Measurements from ENCODE around the gene TMCC2. TPM values are rescaled to one million over a fixed set of nuclear protein-coding genes. Genes with fewer than 3 reads are reported as not detected.

TMCC2 gene
- total and polyA plus RNA-seq, 2 donors from 2014 or later, result 1.3 to 3.5 TPM

DNA sequence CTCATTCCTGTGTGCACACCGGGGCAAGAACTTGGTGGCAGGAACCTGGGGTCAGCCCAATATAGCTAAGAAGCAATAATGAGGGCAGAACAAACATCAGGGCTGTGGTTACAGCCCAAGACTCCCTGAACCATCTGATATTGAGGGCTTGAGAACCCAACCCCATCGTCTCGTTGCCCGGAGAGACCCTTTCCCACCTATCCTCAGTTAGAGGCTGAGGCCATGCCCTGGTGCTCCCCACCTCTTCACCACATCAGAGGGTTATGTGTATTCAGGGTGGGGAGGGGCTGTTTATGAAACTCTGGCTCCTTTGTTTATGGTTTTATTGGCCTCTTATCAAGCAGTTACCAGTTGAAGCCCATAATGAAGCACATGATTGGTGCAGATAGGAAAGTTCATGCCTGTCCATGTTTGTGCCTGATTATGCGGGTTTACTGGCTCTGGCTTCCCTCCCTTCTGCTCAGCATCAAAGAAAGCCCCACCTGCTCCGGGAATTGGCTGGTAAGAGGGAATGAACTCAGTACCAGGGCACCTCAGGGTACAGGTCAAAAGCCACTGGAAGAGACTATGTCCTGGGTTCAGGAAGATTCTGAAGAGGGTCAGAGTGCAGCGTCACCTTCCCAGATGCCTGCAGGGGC, 79.3 kb downstream of the TMCC2 start:
- H3K9me3 ChIP-seq (ENCODE audit: control insufficient read depth in 2 of 3, insufficient read depth in 1 of 3, low read length in 3 of 3), result no peaks in the 10 kb centered on the region
- FAIRE-seq (no peak), DNase-seq (no peak)
- H3K9ac ChIP-seq (ENCODE audit: low read length in 3 of 3), result no peak overlapping the region
- no peak for TF ChIP-seq CTCF (IDR thresholded peaks at IDR 0.05; ENCODE audit: borderline replicate concordance, extremely low read depth, insufficient read depth)
- H3K4me1 ChIP-seq (ENCODE audit: control insufficient read depth in 2 of 3, insufficient read depth in 2 of 3, low read depth in 1 of 3, low read length in 3 of 3), result peaks cover 0 to 23% (median 21%) of the 10 kb centered on the region in 3 donors
- H3K27ac ChIP-seq (ENCODE audit: low read depth in 2 of 2, low read length in 2 of 2), result peak overlapping the region; percentile 18 to 24
- no peak overlapping the region for H3K4me3 ChIP-seq (ENCODE audit: low read length in 3 of 3)
- intact Hi-C loops (cut with DNase I), result no loop called here
- H3K36me3 ChIP-seq (ENCODE audit: control insufficient read depth in 2 of 3, insufficient read depth in 3 of 3, low read length in 3 of 3), result peaks cover 2 to 86% (median 66%) of the 10 kb centered on the region in 3 donors
- H3K27me3 ChIP-seq (ENCODE audit: control insufficient read depth, insufficient read depth, low read length), result no peaks in the 10 kb centered on the region

DNA sequence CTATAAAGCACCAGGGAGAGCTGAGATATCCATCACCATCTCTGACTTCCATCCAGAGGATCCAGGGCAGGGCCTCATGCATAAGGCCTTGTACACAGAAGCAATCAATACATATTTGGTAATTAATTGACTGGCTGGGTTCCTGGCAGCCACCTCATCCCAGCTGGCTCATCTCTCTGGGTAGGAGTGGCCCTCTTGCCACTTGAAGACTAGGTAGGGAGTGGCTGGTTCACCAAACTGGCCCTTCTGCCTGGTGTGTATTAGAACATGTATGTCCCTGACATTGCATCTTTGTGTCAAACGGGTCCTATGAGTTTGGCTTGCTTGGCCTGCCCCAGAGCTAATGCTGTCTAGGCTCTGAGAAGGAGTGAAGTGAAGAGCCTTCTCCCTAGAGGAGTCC, 82.0 kb downstream of the TMCC2 start:
- Histone ChIP-seq H3K27ac (ENCODE audit: low read depth in 2 of 2, low read length in 2 of 2) (peak overlapping the region in 1 of 2 donors; percentile 13), H3K27me3 (ENCODE audit: control insufficient read depth, insufficient read depth, low read length) (no peaks in the 10 kb centered on the region), H3K4me3 (ENCODE audit: low read length in 3 of 3) (no peak overlapping the region), H3K9ac (ENCODE audit: low read length in 3 of 3) (no peak overlapping the region), H3K4me1 (ENCODE audit: control insufficient read depth in 2 of 3, insufficient read depth in 2 of 3, low read depth in 1 of 3, low read length in 3 of 3) (peaks cover 0 to 29% (median 16%) of the 10 kb centered on the region in 3 donors), H3K36me3 (ENCODE audit: control insufficient read depth in 2 of 3, insufficient read depth in 3 of 3, low read length in 3 of 3) (peaks cover 2 to 72% (median 57%) of the 10 kb centered on the region in 3 donors), H3K9me3 (ENCODE audit: control insufficient read depth in 2 of 3, insufficient read depth in 1 of 3, low read length in 3 of 3) (no peaks in the 10 kb centered on the region)
- TF ChIP-seq CTCF (IDR thresholded peaks at IDR 0.05; ENCODE audit: borderline replicate concordance, extremely low read depth, insufficient read depth), result no peak
- intact Hi-C loops (cut with DNase I), result no loop called here
- FAIRE-seq, result no peak
- no peak for DNase-seq

GRCh38 chr1:205310976-205311704, 83.4 kb downstream of the TMCC2 start:
- H3K27ac ChIP-seq (ENCODE audit: low read depth in 2 of 2, low read length in 2 of 2), result no peak overlapping the region
- peaks cover 2 to 62% (median 50%) of the 10 kb centered on the region in 3 donors for H3K36me3 ChIP-seq (ENCODE audit: control insufficient read depth in 2 of 3, insufficient read depth in 3 of 3, low read length in 3 of 3)
- H3K4me1 ChIP-seq (ENCODE audit: control insufficient read depth in 2 of 3, insufficient read depth in 2 of 3, low read depth in 1 of 3, low read length in 3 of 3), result peaks cover 0 to 33% (median 29%) of the 10 kb centered on the region in 3 donors
- FAIRE-seq, result no peak
- H3K9me3 ChIP-seq (ENCODE audit: control insufficient read depth in 2 of 3, insufficient read depth in 1 of 3, low read length in 3 of 3), result no peaks in the 10 kb centered on the region
- H3K4me3 ChIP-seq (ENCODE audit: low read length in 3 of 3), result no peak overlapping the region
- DNase-seq, result no peak
- H3K9ac ChIP-seq (ENCODE audit: low read length in 3 of 3), result peak overlapping the region in 1 of 3 donors; percentile 7
- no peak for TF ChIP-seq CTCF (IDR thresholded peaks at IDR 0.05; ENCODE audit: borderline replicate concordance, extremely low read depth, insufficient read depth)
- no peaks in the 10 kb centered on the region for H3K27me3 ChIP-seq (ENCODE audit: control insufficient read depth, insufficient read depth, low read length)
- intact Hi-C loops (cut with DNase I), result no loop called here
